Uterine smooth muscle cell (primary cell): ENCODE measurements around the gene SPINK9. TPM values are rescaled to one million over a fixed set of nuclear protein-coding genes. Genes with fewer than 3 reads are reported as not detected.

Experiments used
- total RNA-seq: library from RNA; depleted of rRNA; stranded (reverse); fragments of >200 nt; gene quantifications from 2 replicates; pipeline ENCODE4 v1.2.3, GENCODE V29; 2014

The SPINK9 gene
- total RNA-seq: not detected in 2 replicates

GRCh38 chr5:148335259-148335658, at the start of gene SPINK9:
Gene SPINK9, plus strand, starts transcription at chr5:148335559. Its CDS starts 55 bp downstream, at chr5:148335614.

GRCh38 chr5:148312153-148312552, 23.2 kb upstream of the SPINK9 start, which contains the start of gene SPINK7:
Gene SPINK7, plus strand, starts transcription at chr5:148312423. Its CDS starts 61 bp downstream, at chr5:148312484.

GRCh38 chr5:148383564-148384379, 48.4 kb downstream of the SPINK9 start, which contains the start of gene FBXO38:
Gene FBXO38, plus strand, starts transcription at chr5:148383958. Its CDS starts 10,819 bp downstream, at chr5:148394777.

Other genes with a start within 250 kb of the SPINK9 start
- gene SPINK14, start 167.0 kb upstream of the SPINK9 start, total RNA-seq: not detected in 2 replicates
- not detected in 2 replicates for gene SPINK6, start 132.5 kb upstream of the SPINK9 start, total RNA-seq
- not detected in 2 replicates for gene MARCOL, start 97.0 kb upstream of the SPINK9 start, total RNA-seq
- 0.22 and 0.37 TPM in 2 replicates for gene SPINK13, start 66.8 kb upstream of the SPINK9 start, total RNA-seq
- not detected in 2 replicates for gene SPINK7, start 23.1 kb upstream of the SPINK9 start, total RNA-seq
- 64.2 and 67.3 TPM in 2 replicates for gene FBXO38, start 48.4 kb downstream of the SPINK9 start, total RNA-seq